Rectal smooth muscle tissue (tissue), 1 donor: Measurements from ENCODE around the gene CATSPERB.
"Not testable (repeated sequence)": the region's sequence is repeated elsewhere in the genome, so short reads cannot be mapped to it uniquely, and the experiment has no call there.

Source experiments
- H3K27ac ChIP-seq: one replicate; pipeline ENCODE4 v1.7.0; 2013; ENCODE audit warnings: low read depth, low read length, inconsistent platforms
- H3K27me3 ChIP-seq: one replicate; pipeline ENCODE4 v1.7.0; 2013; ENCODE audit warnings: low read length; ENCODE audit not compliant: control insufficient read depth, insufficient read depth
- H3K36me3 ChIP-seq: one replicate; pipeline ENCODE4 v1.7.0; 2013; ENCODE audit warnings: low read length; ENCODE audit not compliant: control insufficient read depth, insufficient read depth
- H3K4me1 ChIP-seq: one replicate; pipeline ENCODE4 v1.7.0; 2013; ENCODE audit warnings: low read length; ENCODE audit not compliant: control insufficient read depth, insufficient read depth
- H3K4me3 ChIP-seq: one replicate; pipeline ENCODE4 v1.7.0; 2013; ENCODE audit warnings: low read length
- H3K9ac ChIP-seq: one replicate; pipeline ENCODE4 v1.7.0; 2013; ENCODE audit warnings: low read length

CATSPERB gene

DNA sequence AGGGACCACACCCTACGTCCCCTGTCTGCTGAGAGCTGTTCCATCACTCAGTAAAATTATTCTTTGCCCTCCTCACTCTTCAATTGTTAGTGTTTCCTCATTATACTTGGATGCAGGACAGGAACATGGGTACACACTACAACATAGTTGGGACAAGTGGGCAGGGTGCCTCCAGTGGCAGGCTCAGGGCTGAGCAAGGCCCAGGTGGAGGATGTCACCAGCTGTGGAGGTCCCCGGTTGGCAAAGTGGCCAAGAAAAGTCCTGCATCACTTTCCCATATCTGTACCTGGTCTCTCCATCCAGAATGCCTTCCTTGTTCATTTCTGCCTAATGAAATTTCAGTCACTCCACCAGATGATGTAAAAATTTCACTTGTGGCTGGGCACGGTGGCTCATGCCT is 149.1 kb downstream of the CATSPERB start:
- Histone ChIP-seq H3K27me3 (no peaks in the 10 kb centered on the region), H3K36me3 (no peaks in the 10 kb centered on the region), H3K4me1 (no peaks in the 10 kb centered on the region), H3K27ac (no peak overlapping the region), H3K4me3 (no peak overlapping the region), H3K9ac (no peak overlapping the region)

DNA sequence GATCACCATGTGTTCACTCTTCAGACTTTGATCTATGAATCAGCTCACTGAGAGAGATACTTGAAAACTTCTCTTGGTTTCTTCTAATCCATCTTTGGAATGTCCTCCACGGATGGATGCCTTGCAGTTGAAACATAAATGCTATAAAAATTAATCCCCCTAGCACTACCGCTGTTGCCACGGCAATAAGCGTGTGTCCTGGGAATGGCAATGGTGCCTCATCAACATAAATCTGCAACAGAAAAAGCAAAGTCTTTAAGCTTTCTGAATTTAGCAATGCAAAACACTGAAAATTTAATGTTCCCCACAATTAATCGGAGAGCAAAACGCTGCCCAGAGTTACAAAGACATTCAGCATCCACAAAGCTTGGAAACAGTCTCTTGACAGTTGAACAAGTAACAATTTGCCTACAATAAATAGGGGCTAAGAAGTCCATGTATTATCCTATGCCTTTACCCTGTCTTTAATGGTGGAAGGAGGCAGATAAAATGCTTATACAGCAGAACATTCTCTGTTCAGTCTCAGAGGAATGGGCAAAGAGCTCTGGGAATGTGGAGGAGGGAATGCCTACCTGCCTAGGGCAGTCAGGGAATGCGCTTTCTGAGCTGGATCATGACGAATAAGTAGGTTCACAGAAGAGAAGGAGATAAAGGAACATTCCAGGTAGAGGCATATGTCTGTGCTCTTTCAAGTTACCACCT is 150.9 kb downstream of the CATSPERB start:
- H3K27ac ChIP-seq = no peak overlapping the region
- no peaks in the 10 kb centered on the region for H3K4me1 ChIP-seq
- H3K27me3 ChIP-seq = no peaks in the 10 kb centered on the region
- H3K9ac ChIP-seq = no peak overlapping the region
- H3K36me3 ChIP-seq = no peaks in the 10 kb centered on the region
- no peak overlapping the region for H3K4me3 ChIP-seq

- H3K4me1 ChIP-seq = no peaks in the 10 kb centered on the region
- no peak overlapping the region for H3K27ac ChIP-seq
- H3K36me3 ChIP-seq = no peaks in the 10 kb centered on the region
- no peak overlapping the region for H3K9ac ChIP-seq
- H3K4me3 ChIP-seq = no peak overlapping the region
- no peaks in the 10 kb centered on the region for H3K27me3 ChIP-seq
These were observed 154.2 kb downstream of the CATSPERB start for GRCh38 chr14:91577632-91578233.

- Histone ChIP-seq H3K4me3 (no peak overlapping the region), H3K27ac (no peak overlapping the region), H3K9ac (no peak overlapping the region), H3K4me1 (no peaks in the 10 kb centered on the region), H3K27me3 (no peaks in the 10 kb centered on the region), H3K36me3 (no peaks in the 10 kb centered on the region)
These were observed 156.2 kb downstream of the CATSPERB start for GRCh38 chr14:91575469-91576208.

DNA sequence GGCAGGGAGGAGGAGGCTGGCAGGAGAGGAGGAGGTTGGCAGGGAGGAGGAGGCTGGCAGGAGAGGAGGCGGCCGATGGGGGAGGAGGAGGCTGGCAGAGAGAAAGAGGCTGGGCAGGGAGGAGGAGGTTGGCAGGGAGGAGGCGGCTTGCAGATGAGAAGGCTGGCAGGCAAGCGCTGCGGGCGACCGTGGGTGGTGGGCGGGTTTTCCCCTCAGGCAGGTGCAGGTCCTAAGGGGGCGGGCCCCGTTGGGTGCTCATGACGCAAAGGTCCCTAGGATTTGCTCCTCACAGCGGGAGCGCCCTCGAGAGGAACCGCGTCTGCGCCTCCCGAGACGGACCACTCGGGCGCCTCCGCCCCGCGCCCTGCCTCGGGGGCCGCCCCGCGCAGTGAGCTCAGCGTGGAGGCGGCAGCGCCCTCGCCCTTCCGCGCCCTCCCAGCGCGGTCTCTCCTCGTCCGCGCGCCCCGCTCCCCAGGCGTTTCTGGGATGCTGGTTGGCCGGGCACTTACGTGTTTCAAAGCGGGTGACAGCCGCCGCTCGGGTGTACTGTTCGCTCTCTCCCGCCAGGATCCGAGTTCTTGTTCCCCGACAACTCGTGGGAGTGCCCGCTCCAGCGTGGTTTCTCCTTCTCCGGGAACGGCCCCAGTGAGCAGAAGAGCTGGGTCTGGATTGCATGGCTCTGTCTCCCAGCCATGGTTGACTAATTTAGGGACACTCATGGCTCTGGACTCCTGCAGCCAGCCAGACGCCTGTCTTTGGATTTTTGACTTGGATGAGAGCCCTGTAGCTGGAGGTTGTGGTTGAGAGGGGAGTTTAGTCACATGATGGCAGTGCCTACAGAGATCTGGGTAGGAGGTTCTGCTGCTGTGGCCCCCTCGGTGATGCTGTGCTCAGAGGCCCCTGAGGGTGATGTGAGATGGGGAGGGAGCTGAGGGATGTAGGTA is 157.7 kb downstream of the CATSPERB start:
- H3K9ac ChIP-seq = no peak overlapping the region
- H3K4me1 ChIP-seq = no peaks in the 10 kb centered on the region
- H3K36me3 ChIP-seq = no peaks in the 10 kb centered on the region
- H3K4me3 ChIP-seq = peak overlapping the region; percentile 64
- no peaks in the 10 kb centered on the region for H3K27me3 ChIP-seq
- H3K27ac ChIP-seq = no peak overlapping the region

- Histone ChIP-seq H3K27ac (no peak overlapping the region), H3K4me1 (no peaks in the 10 kb centered on the region), H3K9ac (no peak overlapping the region), H3K36me3 (no peaks in the 10 kb centered on the region), H3K27me3 (no peaks in the 10 kb centered on the region), H3K4me3 (peak overlapping the region; percentile 64)
These were observed 158.4 kb downstream of the CATSPERB start for GRCh38 chr14:91573528-91573893.

GRCh38 chr14:91570021-91570420 is 161.9 kb downstream of the CATSPERB start:
- Histone ChIP-seq H3K27me3 (no peaks in the 10 kb centered on the region), H3K9ac (no peak overlapping the region), H3K27ac (no peak overlapping the region), H3K4me1 (no peaks in the 10 kb centered on the region), H3K4me3 (no peak overlapping the region), H3K36me3 (no peaks in the 10 kb centered on the region)

DNA sequence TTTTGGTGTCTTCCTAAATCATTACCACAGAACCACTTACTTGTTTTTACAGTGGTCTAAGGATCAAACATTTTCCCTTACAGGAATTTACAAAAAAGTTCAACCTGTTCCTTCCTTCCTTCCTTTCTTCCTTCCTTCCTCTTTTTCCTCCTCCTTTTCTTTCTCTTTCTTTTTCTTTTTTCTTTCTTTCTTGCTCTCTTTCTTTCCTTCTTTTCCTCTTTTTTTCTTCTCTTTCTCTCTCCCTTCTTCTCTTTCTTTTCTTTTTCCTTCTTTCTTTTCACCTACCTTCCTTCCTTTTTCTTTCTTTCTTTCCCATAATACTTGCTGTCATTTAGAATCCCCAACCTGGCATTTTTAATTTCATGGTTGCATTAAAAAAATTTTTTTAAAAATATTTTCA is 162.6 kb downstream of the CATSPERB start:
- Histone ChIP-seq H3K9ac (no peak overlapping the region), H3K27me3 (no peaks in the 10 kb centered on the region), H3K4me3 (no peak overlapping the region), H3K4me1 (no peaks in the 10 kb centered on the region), H3K27ac (no peak overlapping the region), H3K36me3 (no peaks in the 10 kb centered on the region)

DNA sequence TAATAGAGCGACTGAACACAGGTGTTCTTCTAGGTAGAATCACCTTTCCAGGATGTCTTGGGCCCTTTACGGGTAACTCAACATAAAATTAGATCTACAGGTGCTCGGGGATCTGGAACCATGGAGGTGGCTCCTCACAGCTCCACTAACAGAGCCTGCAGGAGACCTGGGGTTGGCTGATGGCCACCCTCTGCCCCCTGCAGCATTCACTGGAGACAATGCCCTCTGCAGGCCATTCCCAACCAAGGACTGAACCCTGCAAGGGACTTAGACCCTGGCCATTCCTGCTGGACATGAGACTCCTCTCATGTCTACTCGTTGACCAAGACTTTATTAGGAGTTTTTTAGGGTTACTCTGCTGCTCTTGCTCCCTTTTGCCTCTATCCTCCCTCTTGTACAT is 163.3 kb downstream of the CATSPERB start:
- no peaks in the 10 kb centered on the region for H3K36me3 ChIP-seq
- H3K4me1 ChIP-seq = no peaks in the 10 kb centered on the region
- H3K27ac ChIP-seq = no peak overlapping the region
- H3K9ac ChIP-seq = no peak overlapping the region
- no peaks in the 10 kb centered on the region for H3K27me3 ChIP-seq
- no peak overlapping the region for H3K4me3 ChIP-seq

- not testable (repeated sequence) for H3K27me3 ChIP-seq, H3K4me3 ChIP-seq, H3K36me3 ChIP-seq, H3K4me1 ChIP-seq, H3K9ac ChIP-seq, H3K27ac ChIP-seq
These were observed 164.1 kb downstream of the CATSPERB start for GRCh38 chr14:91567827-91568226.

- Histone ChIP-seq H3K36me3 (no peaks in the 10 kb centered on the region), H3K4me1 (no peaks in the 10 kb centered on the region), H3K27ac (no peak overlapping the region), H3K4me3 (no peak overlapping the region), H3K27me3 (no peaks in the 10 kb centered on the region), H3K9ac (no peak overlapping the region)
These were observed 176.4 kb downstream of the CATSPERB start for GRCh38 chr14:91555531-91555930.
